ENCODE results near the gene SLC39A3. TPM values are rescaled to one million over a fixed set of nuclear protein-coding genes. Genes with fewer than 3 reads are reported as not detected.
A peak's percentile ranks its signal among the peaks of the same experiment; 100 is the strongest.
"Not testable (repeated sequence)": the region's sequence is repeated elsewhere in the genome, so short reads cannot be mapped to it uniquely, and the experiment has no call there.

Gene SLC39A3
- total RNA-seq, 6 donors from 2014 or later: 12.6 to 48.2 (median 30.6) TPM

DNA sequence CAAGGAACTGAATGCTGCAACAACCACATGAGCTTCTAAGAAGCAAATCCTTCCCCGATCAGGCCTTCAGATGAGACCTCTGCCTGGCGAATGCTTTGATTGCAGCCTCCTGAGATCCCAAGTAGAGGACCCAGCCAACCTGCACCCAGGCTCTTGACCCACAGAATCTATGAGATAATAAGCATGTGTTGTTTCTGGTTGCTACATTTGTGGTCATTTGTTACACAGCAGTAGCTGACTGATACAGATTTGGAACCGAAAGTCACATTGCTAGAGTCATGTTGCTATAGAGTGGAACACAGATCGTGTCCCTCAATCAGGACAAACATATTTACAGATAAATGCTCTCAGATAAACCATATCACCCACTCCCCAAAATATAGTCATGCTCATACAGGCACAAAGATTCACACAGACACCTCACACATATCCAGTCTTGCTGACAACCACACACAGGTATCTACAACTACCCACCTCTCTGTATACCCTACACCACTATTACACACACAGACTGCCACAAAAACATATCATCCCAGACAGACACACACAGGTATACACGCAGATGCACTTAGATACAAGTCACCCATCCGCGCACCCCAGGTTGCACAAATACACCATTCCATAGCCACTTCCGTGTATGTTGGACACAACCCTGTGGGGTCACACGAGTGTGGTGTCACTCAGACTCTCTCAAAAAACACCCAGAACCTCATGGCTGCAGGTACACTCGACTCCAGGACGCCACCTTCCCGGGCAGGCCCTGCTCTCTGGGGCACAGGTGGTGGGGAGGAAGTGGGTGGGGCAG is 24.1 kb downstream of the SLC39A3 start:
- DNase-seq (no peak), ATAC-seq (ENCODE audit: low FRiP score in 2 of 2) (no peak)
- Histone ChIP-seq H3K27me3 (peaks cover 0 to 14% (median 8%) of the 10 kb centered on the region in 4 donors), H3K27ac (no peak overlapping the region), H3K4me1 (peaks cover 2 to 14% (median 8%) of the 10 kb centered on the region in 4 donors), H3K4me3 (no peak overlapping the region), H3K36me3 (no peaks in the 10 kb centered on the region), H3K9me3 (peaks cover 4 to 10% (median 6%) of the 10 kb centered on the region in 4 donors)
- no peak for TF ChIP-seq EP300 (IDR thresholded peaks at IDR 0.05)
- TF ChIP-seq, protein P1, sequence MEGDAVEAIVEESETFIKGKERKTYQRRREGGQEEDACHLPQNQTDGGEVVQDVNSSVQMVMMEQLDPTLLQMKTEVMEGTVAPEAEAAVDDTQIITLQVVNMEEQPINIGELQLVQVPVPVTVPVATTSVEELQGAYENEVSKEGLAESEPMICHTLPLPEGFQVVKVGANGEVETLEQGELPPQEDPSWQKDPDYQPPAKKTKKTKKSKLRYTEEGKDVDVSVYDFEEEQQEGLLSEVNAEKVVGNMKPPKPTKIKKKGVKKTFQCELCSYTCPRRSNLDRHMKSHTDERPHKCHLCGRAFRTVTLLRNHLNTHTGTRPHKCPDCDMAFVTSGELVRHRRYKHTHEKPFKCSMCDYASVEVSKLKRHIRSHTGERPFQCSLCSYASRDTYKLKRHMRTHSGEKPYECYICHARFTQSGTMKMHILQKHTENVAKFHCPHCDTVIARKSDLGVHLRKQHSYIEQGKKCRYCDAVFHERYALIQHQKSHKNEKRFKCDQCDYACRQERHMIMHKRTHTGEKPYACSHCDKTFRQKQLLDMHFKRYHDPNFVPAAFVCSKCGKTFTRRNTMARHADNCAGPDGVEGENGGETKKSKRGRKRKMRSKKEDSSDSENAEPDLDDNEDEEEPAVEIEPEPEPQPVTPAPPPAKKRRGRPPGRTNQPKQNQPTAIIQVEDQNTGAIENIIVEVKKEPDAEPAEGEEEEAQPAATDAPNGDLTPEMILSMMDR (IDR thresholded peaks at IDR 0.05): no peak
- TF ChIP-seq POLR2A (IDR thresholded peaks at IDR 0.05): no peak
- TF ChIP-seq POLR2AphosphoS5 (IDR thresholded peaks at IDR 0.05): no peak
- 89 to 91% methylated on average over 12 of the region's 12 CpGs for WGBS, 2 donors

DNA sequence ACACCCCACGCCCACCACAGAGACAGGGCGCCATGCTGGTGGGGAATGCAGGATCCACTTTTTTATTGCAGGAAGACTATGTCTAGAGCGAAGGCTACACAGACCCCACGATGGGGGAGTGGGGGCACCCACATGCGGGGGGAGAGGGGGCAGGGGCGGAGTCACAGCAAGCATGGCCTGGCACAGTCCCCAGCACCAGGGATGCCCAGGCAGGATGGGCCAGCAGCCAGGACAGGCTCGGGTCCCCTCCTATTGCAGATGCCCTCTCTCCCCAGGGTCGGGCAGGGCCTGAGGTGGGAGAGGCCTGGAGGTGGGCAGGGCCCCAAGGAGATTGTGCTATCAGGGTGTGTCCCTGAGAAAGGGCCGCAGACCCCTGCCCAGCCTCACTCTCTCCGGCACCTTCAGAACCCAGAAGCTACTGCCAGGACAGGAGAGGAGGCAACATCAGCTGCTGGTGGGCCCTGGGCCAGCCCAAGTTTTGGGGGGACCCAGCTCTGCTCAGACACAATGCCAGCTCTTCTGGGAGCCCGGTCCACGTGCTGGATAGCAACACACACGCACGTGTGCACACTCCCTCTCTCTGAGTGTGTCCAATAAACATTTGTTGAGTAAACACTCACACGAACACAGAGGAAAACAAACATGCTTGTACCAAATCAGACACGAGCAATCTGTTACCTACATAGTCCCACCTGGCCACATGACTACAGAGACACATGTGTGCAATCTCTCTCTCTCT is 25.1 kb downstream of the SLC39A3 start:
- peaks cover 0 to 7% (median 0%) of the 10 kb centered on the region in 4 donors for H3K27me3 ChIP-seq
- peaks cover 4 to 10% (median 6%) of the 10 kb centered on the region in 4 donors for H3K9me3 ChIP-seq
- WGBS, 2 donors: 80 to 88% methylated on average over 7 to 16 of the region's 16 CpGs
- TF ChIP-seq POLR2A (IDR thresholded peaks at IDR 0.05): no peak
- TF ChIP-seq POLR2AphosphoS5 (IDR thresholded peaks at IDR 0.05): no peak
- TF ChIP-seq, protein P1 (IDR thresholded peaks at IDR 0.05): no peak
- no peak for TF ChIP-seq EP300 (IDR thresholded peaks at IDR 0.05)
- ATAC-seq (ENCODE audit: low FRiP score in 2 of 2) (no peak), DNase-seq (peak in 1 of 2 donors; percentile 50)
- no peak overlapping the region for H3K4me3 ChIP-seq
- no peaks in the 10 kb centered on the region for H3K36me3 ChIP-seq
- peaks cover 0 to 4% (median 0%) of the 10 kb centered on the region in 4 donors for H3K4me1 ChIP-seq
- H3K27ac ChIP-seq: no peak overlapping the region

DNA sequence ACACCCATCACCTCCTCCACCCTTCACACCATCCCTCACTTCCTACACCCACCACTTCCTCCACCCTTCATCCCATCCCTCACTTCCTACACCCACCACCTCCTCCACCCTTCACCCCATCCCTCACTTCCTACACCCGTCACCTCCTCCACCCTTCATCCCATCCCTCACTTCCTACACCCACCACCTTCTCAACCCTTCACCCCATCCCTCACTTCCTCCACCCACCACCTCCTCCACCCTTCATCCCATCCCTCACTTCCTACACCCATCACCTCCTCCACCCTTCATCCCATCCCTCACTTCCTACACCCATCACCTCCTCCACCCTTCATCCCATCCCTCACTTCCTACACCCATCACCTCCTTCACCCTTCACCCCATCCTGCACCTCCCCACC is 25.7 kb downstream of the SLC39A3 start:
- not testable (repeated sequence) for H3K9me3 ChIP-seq; H3K4me3 ChIP-seq; ATAC-seq (ENCODE audit: low FRiP score in 2 of 2); DNase-seq; H3K27me3 ChIP-seq; H3K4me1 ChIP-seq; H3K36me3 ChIP-seq; H3K27ac ChIP-seq
- WGBS, 2 donors: 61% methylated on average over 1 of the region's 1 CpG; no CpG with 5 or more reads in 1 of the 2 donors

DNA sequence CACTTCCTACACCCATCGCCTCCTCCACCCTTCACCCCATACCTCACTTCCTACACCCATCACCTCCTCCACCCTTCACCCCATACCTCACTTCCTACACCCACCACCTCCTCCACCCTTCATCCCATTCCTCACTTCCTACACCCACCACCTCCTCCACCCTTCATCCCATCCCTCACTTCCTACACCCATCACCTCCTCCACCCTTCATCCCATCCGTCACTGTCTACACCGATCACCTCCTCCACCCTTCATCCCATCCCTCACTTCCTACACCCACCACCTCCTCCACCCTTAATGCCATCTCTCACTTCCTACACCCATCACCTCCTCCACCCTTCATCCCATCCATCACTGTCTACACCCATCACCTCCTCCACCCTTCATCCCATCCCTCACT is 26.6 kb downstream of the SLC39A3 start:
- not testable (repeated sequence) for H3K9me3 ChIP-seq; H3K4me3 ChIP-seq; H3K4me1 ChIP-seq; ATAC-seq (ENCODE audit: low FRiP score in 2 of 2); H3K36me3 ChIP-seq; H3K27me3 ChIP-seq; H3K27ac ChIP-seq; DNase-seq
- 91 to 100% methylated on average over 1 to 3 of the region's 3 CpGs for WGBS, 2 donors

DNA sequence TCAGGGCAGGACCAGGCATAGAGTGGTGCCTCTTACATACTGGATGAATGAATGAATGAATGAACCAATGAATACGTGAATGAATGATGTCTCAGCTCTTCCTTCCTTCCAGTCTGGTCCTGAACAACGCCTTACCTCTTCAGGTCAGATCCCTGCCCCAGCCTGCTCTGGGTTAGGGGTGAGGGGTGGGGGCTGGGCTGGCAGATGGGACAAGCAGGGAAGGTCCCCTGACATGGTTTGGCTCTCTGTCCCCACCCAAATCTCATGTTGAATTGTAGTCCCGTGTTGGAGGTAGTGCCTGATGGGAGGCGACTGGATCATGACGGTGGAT is 28.0 kb downstream of the SLC39A3 start:
- Histone ChIP-seq H3K27ac (no peak overlapping the region), H3K36me3 (no peaks in the 10 kb centered on the region), H3K9me3 (peaks cover 4 to 10% (median 6%) of the 10 kb centered on the region in 4 donors), H3K4me1 (no peaks in the 10 kb centered on the region), H3K27me3 (no peaks in the 10 kb centered on the region), H3K4me3 (no peak overlapping the region)
- DNase-seq (no peak), ATAC-seq (ENCODE audit: low FRiP score in 2 of 2) (no peak)
- WGBS, 2 donors: 79 to 82% methylated on average over 3 to 5 of the region's 5 CpGs
- TF ChIP-seq EP300 (IDR thresholded peaks at IDR 0.05): no peak
- TF ChIP-seq, protein P1 (IDR thresholded peaks at IDR 0.05): no peak
- TF ChIP-seq POLR2AphosphoS5 (IDR thresholded peaks at IDR 0.05): no peak
- no peak for TF ChIP-seq POLR2A (IDR thresholded peaks at IDR 0.05)

Data from upper lobe of left lung (tissue), 6 donors.